NCI-H2196 treated with DMSO at 0.1 percent for 48 hours (cell line): ENCODE results near the gene KCNJ6.
"Not testable (repeated sequence)": the region's sequence is repeated elsewhere in the genome, so short reads cannot be mapped to it uniquely, and the experiment has no call there.

Experiments
- DNase-seq: peaks from one replicate; lab custom pipeline; 2025; ENCODE audit not compliant: unreplicated experiment; lab: John Stamatoyannopoulos, UW

The KCNJ6 gene

DNA sequence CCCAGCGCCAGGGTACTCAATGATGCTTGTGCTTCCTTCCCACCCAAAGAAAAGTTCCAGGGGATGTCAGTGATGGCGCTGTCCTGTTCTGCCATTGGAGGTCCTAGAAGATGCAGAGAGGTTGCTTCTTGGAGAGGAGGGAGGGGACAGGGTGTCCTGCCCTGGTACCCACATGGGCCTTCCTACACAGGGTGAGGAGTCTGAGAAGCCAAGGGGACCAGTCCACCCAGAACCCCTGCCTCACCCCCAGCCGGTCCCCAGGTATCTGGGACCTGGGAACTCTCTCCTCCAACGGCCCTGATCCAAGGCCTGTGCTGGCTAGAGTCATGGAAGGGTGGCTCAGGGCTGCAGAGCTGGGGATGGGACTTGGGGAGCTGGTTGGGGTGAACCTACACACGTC lies 259.4 kb downstream of the KCNJ6 start:
- DNase-seq, result no peak

- no peak for DNase-seq
These were observed 260.5 kb downstream of the KCNJ6 start for GRCh38 chr21:37655611-37656300.

- no peak for DNase-seq
These were observed 261.7 kb downstream of the KCNJ6 start for GRCh38 chr21:37654596-37654995.

DNA sequence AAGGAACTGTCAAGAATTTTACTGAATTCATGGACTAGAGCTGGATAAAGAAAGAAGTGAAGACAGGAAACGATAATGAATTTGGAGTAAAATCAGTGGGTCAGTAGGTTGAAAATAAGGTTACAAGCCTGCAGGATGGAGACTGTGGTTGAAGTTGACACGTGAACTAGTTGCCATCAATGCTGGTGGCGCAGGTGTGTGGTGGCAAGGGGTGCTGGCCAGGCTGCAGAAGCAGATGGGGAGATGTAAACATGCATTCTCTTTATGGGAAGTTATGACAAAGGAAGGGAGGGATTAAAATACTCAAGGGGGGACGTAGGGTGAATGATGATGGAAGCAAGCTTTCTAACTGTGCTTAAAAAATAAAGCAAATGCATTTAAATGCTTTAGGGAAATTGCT lies 263.1 kb downstream of the KCNJ6 start:
- DNase-seq, result no peak

- DNase-seq, result no peak
These were observed 268.5 kb downstream of the KCNJ6 start for GRCh38 chr21:37647781-37648180.

DNA sequence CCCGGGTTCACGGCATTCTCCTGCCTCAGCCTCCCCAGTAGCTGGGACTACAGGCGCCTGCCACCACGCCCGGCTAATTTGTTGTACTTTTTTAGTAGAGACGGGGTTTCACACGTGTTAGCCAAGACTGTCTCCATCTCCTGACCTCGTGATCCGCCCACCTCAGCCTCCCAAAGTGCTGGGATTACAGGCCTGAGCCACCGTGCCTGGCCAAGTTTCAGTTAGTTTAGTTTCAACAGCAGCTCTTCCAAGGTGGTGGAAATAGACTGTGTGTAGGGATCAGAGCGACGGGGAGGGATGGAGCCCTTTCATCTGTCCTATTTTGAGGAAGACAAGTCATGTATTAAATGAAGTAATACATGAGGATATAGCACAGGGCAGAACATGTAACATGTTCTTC lies 269.5 kb downstream of the KCNJ6 start:
- DNase-seq, result not testable (repeated sequence)

DNA sequence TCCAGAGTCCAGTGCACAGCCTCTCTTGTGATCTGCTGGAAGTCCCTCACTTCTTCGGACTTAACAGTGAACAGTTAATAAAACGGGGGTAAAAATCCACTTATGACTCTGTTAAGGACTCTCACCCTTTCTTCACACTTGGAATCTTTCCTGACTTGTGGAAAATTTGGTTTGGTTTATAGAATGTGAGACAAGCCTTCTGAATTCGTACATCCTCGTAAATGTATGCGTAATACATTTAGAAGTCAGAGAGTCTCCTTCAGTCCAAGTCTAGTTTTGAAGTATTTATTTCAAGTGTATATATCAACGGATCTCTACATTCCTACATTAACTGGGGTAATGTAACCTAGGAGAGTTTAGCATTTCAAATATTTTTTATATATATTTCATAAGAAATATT lies 270.4 kb downstream of the KCNJ6 start:
- DNase-seq, result no peak

GRCh38 chr21:37644636-37645035 lies 271.6 kb downstream of the KCNJ6 start:
- DNase-seq, result no peak

DNA sequence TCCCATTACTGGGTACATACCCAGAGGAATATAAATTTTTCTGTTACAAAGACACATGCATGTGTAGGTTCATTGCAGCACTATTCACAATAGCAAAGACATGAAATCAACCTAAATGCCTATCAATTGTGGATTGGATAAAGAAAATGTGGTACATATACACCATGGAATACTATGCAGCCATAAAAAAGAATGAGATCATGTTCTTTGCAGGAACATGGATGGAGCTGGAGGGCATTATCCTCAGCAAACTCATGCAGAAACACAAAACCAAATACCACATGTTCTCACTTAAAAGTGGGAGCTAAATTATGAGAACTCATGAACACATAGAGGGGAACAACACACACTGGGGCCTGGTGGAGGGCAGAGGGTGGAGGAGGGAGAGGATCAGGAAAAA lies 272.4 kb downstream of the KCNJ6 start:
- DNase-seq, result not testable (repeated sequence)

- no peak for DNase-seq
These were observed 273.8 kb downstream of the KCNJ6 start for GRCh38 chr21:37642493-37642892.

DNA sequence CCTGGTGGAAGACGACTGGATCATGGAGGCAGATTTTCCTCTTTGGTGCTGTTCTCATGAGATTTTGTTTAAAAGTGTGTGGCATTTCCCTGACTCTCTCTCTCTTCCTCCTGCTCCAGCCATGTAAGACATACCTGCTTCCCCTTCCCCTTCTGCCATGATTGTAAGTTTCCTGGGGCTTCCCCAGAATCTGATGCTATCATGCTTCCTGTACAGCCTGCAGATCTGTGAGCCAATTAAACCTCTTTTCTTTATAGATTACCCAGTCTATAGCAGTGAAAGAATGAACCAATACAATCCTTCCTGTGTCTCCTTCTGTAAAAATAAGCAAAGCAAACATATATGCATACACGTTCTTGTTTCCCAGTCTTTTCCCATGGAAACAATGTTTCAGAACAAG lies 276.5 kb downstream of the KCNJ6 start:
- DNase-seq, result no peak

DNA sequence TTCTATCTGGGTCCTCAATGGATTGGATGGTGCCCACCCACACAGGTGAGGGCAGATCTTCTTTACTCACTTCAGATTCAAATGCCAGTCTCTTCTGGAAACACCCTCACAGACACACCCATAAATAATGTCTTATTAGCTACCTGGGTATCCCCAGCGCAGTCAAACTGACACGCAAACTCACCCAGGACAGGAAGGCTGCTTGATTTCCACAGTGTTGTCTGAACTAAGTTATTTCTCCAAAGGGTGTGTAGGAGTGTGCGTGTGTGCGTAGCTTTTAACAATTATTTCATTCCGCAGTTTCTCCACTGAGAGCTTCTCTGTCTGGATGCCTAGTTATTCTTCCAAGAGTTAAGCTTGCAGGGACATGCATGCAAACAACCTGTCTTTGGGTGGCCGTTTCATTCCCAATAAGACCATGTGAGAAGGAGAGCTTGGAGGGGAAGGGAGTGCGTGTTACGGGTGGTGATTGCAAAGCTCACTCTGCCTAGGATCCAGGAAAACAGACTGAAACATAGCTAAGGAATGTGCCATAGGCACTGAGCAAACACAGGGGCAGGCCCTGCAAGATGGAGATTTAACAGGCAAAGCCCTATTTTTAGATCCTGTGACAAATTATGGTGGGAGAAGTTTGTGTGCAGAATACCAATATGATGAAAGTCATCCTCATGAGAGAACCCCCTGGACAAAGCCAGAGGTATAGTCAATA lies 280.0 kb downstream of the KCNJ6 start:
- DNase-seq, result no peak

- DNase-seq, result no peak
These were observed 284.7 kb downstream of the KCNJ6 start for GRCh38 chr21:37631319-37632117.

DNA sequence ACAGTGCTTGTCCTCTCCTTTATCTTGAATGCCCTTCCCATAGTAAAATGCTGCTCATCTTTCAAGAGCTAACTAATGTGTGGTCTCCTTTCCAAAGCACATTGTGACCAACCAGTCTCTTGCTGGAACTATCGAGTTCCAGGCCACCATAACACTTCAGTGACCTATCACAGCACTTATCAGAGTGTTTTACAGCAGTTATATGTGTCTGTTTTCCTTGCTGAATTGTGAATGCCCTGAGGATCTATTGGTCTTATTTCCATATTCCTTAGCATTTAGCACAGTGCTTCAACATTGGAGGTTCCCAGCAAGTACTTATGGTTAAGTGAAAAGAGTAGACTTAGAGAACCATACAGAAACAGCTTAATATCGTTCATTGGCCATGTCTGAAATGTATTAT lies 285.4 kb downstream of the KCNJ6 start:
- no peak for DNase-seq

- DNase-seq, result no peak
These were observed 287.9 kb downstream of the KCNJ6 start for GRCh38 chr21:37628362-37628761.

- no peak for DNase-seq
These were observed 288.7 kb downstream of the KCNJ6 start for GRCh38 chr21:37627561-37627960.

DNA sequence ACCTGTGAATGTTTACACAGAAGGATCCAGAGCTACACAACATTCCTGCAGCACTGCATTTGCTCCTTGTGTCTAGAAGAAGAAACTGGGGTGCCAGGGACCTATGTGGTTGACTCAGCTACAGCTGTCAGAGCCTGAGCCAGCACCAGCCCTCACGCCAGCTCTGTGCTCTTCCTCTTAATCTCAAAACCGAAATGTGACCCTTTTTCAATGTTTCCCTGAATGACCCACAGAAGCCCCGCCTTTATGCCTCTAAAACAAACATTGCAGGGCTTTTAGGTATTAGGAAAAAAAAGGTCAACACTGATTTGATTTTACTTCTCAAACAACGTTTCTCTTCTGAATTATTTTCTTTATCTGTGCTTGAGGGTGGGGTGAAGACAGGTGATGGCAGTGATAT lies 289.2 kb downstream of the KCNJ6 start:
- no peak for DNase-seq

DNA sequence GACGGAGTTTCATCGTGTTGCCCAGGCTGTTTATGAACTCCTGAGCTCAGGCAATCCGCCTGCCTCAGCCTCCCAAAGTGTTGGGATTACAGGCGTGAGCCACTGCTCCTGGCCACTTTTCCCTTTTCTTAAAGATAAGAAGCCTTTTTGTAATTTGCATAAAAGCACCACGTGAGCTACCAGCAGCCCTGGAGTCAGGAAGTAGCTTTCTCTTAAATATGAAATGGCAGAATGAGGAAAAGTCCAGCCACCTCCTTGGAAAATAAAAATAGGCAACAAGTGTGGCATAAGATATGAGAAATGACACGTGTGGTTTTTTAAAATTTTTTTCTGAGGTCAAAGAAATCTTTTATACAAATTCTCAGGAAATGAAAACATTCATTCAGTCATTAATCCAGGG lies 289.9 kb downstream of the KCNJ6 start:
- no peak for DNase-seq

GRCh38 chr21:37623689-37624088 lies 292.6 kb downstream of the KCNJ6 start:
- DNase-seq, result no peak

- no peak for DNase-seq
These were observed 293.1 kb downstream of the KCNJ6 start for GRCh38 chr21:37623183-37623582.

GRCh38 chr21:37622755-37623154 lies 293.5 kb downstream of the KCNJ6 start:
- no peak for DNase-seq

DNA sequence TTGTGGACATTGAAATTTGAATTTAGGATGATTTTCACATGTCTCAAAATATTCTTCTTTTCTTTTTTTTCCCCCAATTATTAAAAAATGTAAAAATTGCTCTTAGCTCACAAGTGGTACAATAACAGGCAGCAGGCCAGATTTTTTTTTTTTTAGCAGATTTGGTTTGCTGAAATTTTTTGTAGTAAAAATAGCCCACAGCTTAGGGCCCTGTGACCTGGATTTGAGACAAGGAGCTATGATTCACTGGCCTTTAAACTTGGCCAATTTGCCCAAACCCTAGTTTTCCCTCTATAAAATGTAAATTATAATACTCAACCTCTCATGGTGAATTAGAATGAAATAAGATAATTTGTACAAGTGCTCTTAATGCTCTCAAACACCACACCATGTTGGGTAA lies 295.9 kb downstream of the KCNJ6 start:
- no peak for DNase-seq
